H9 (cell line): Measurements from ENCODE around the gene INMT. TPM values are rescaled to one million over a fixed set of nuclear protein-coding genes. Genes with fewer than 3 reads are reported as not detected.

ENCODE experiments used
- DNase-seq: peaks from one replicate; pipeline ENCODE4 v3.0.0-alpha.2; 2017
- H2AFZ ChIP-seq: one replicate; pipeline ENCODE4 v1.6.1; 2013; ENCODE audit warnings: mild to moderate bottlenecking, low read length, control low read depth, moderate library complexity
- H2AK5ac ChIP-seq: 2 replicates; pipeline ENCODE4 v1.6.1; 2013; ENCODE audit warnings: low read length, control low read depth, mixed read lengths; ENCODE audit not compliant: insufficient read length
- H2BK120ac ChIP-seq: one replicate; pipeline ENCODE4 v1.6.1; 2013; ENCODE audit warnings: low read depth, mild to moderate bottlenecking, low read length, control low read depth, inconsistent platforms; ENCODE audit not compliant: poor library complexity, severe bottlenecking
- H2BK12ac ChIP-seq: 2 replicates; pipeline ENCODE4 v1.6.1; 2013; ENCODE audit warnings: low read length, control low read depth, mixed read lengths, low read depth; ENCODE audit not compliant: insufficient read length
- H2BK15ac ChIP-seq: 2 replicates; pipeline ENCODE4 v1.6.1; 2013; ENCODE audit warnings: low read depth, low read length, control low read depth
- H2BK20ac ChIP-seq: one replicate; pipeline ENCODE4 v1.6.1; 2013; ENCODE audit warnings: low read depth, mild to moderate bottlenecking, low read length, control low read depth, inconsistent platforms; ENCODE audit not compliant: poor library complexity, severe bottlenecking
- H2BK5ac ChIP-seq: 2 replicates; pipeline ENCODE4 v1.6.1; 2013; ENCODE audit warnings: low read length, control low read depth, mixed read lengths; ENCODE audit not compliant: insufficient read length
- H3K14ac ChIP-seq: 2 replicates; pipeline ENCODE4 v1.6.1; 2013; ENCODE audit warnings: low read length, control low read depth; ENCODE audit not compliant: insufficient read depth
- H3K18ac ChIP-seq: 2 replicates; pipeline ENCODE4 v1.6.1; 2013; ENCODE audit warnings: low read depth, mild to moderate bottlenecking, mixed read lengths, low read length, control low read depth; ENCODE audit not compliant: insufficient read length
- H3K23ac ChIP-seq: 2 replicates; pipeline ENCODE4 v1.6.1; 2013; ENCODE audit warnings: low read length, control low read depth, mixed read lengths, low read depth; ENCODE audit not compliant: insufficient read length
- H3K23me2 ChIP-seq: 2 replicates; pipeline ENCODE4 v1.6.1; 2013; ENCODE audit warnings: low read depth, mild to moderate bottlenecking, mixed read lengths, low read length, control low read depth; ENCODE audit not compliant: insufficient read length, poor library complexity, severe bottlenecking
- H3K27ac ChIP-seq: 2 replicates; pipeline ENCODE4 v1.5.1; 2013; ENCODE audit warnings: low read length, control low read depth, mixed read lengths, low read depth; ENCODE audit not compliant: insufficient read length
- H3K27me3 ChIP-seq: 2 replicates; pipeline ENCODE4 v1.6.1; 2013; ENCODE audit warnings: low read length, control low read depth, inconsistent platforms; ENCODE audit not compliant: insufficient read depth
- H3K4ac ChIP-seq: 2 replicates; pipeline ENCODE4 v1.6.1; 2013; ENCODE audit warnings: low read depth, mild to moderate bottlenecking, control low read depth, inconsistent platforms, low read length, moderate library complexity
- H3K4me1 ChIP-seq: 2 replicates; pipeline ENCODE4 v1.6.1; 2013; ENCODE audit warnings: low read length, control low read depth, inconsistent platforms; ENCODE audit not compliant: insufficient read depth
- H3K4me2 ChIP-seq: 2 replicates; pipeline ENCODE4 v1.6.1; 2013; ENCODE audit warnings: low read length, control low read depth, mixed read lengths; ENCODE audit not compliant: insufficient read length, insufficient read depth
- H3K56ac ChIP-seq: 2 replicates; pipeline ENCODE4 v1.6.1; 2013; ENCODE audit warnings: low read depth, mild to moderate bottlenecking, mixed read lengths, low read length, control low read depth; ENCODE audit not compliant: insufficient read length
- H3K79me1 ChIP-seq: 2 replicates; pipeline ENCODE4 v1.6.1; 2013; ENCODE audit warnings: low read depth, mild to moderate bottlenecking, moderate library complexity, low read length, control low read depth, inconsistent platforms; ENCODE audit not compliant: insufficient read depth, poor library complexity, severe bottlenecking
- H3K79me2 ChIP-seq: 2 replicates; pipeline ENCODE4 v1.6.1; 2013; ENCODE audit warnings: low read length, control low read depth, inconsistent platforms; ENCODE audit not compliant: insufficient read depth
- H3K9ac ChIP-seq: 2 replicates; pipeline ENCODE4 v1.6.1; 2013; ENCODE audit warnings: low read length, control low read depth, mixed read lengths; ENCODE audit not compliant: insufficient read length; ENCODE audit errors: extremely low read depth
- H3K9me3 ChIP-seq: one replicate; pipeline ENCODE4 v1.6.1; 2013; ENCODE audit warnings: low read depth, low read length, inconsistent platforms; ENCODE audit not compliant: control insufficient read depth
- H3T11ph ChIP-seq: one replicate; pipeline ENCODE4 v1.6.1; 2013; ENCODE audit warnings: mild to moderate bottlenecking, low read length, control low read depth, inconsistent platforms
- H4K20me1 ChIP-seq: one replicate; pipeline ENCODE4 v1.6.1; 2013; ENCODE audit not compliant: control insufficient read depth, insufficient read length, insufficient read depth
- H4K5ac ChIP-seq: 2 replicates; pipeline ENCODE4 v1.6.1; 2013; ENCODE audit warnings: low read depth, mild to moderate bottlenecking, mixed read lengths, low read length, control low read depth; ENCODE audit not compliant: insufficient read length
- H4K8ac ChIP-seq: replicated peaks from 2 replicates; pipeline ENCODE4 v1.6.1; 2013; ENCODE audit warnings: low read length, control low read depth, mixed read lengths, low read depth; ENCODE audit not compliant: insufficient read length
- H4K91ac ChIP-seq: 2 replicates; pipeline ENCODE4 v1.6.1; 2013; ENCODE audit warnings: low read depth, mild to moderate bottlenecking, moderate library complexity, mixed read lengths, low read length, control low read depth; ENCODE audit not compliant: insufficient read length
- H3K27ac Mint-ChIP-seq, 3 experiments: 2 replicates in 2 of 3; 3 replicates in 1 of 3; pipeline ENCODE4 v1.8.0; 2020 to 2021; ENCODE audit warnings: mixed read lengths in 3 of 3, mild to moderate bottlenecking in 1 of 3, moderate library complexity in 1 of 3
- H3K27me3 Mint-ChIP-seq: 2 replicates; pipeline ENCODE4 v1.8.0; 2021; ENCODE audit warnings: low read depth, mild to moderate bottlenecking, moderate library complexity, mixed read lengths
- H3K36me3 Mint-ChIP-seq, 3 experiments: 2 replicates in 2 of 3; 3 replicates in 1 of 3; pipeline ENCODE4 v1.8.0; 2020 to 2021; ENCODE audit warnings: low read depth in 3 of 3, mixed read lengths in 3 of 3; ENCODE audit not compliant: insufficient read depth in 1 of 3
- H3K4me1 Mint-ChIP-seq, 2 experiments: 2 replicates each; pipeline ENCODE4 v1.8.0; 2020; ENCODE audit warnings: mixed read lengths in 2 of 2
- H3K4me3 Mint-ChIP-seq, 2 experiments: 2 replicates in 1 of 2; 3 replicates in 1 of 2; pipeline ENCODE4 v1.8.0; 2020 to 2021; ENCODE audit warnings: mild to moderate bottlenecking in 2 of 2, mixed read lengths in 2 of 2, moderate library complexity in 1 of 2
- H3K9me3 Mint-ChIP-seq, 2 experiments: 2 replicates in 1 of 2; 3 replicates in 1 of 2; pipeline ENCODE4 v1.8.0; 2020; ENCODE audit warnings: mild to moderate bottlenecking in 2 of 2, mixed read lengths in 2 of 2, moderate library complexity in 1 of 2
- WGBS: extraction: QIAGEN DNeasy Blood & Tissue Kit; methylation state at CpG from one replicate; pipeline ENCODE4 v1.1.7; 2013; ENCODE audit warnings: missing lambda C conversion rate, low lambda C conversion rate, mixed read lengths; ENCODE audit not compliant: insufficient read length; ENCODE audit errors: extremely low coverage; 5-methylcytosine and 5-hydroxymethylcytosine counted together
- total RNA-seq: library from RNA; stranded (reverse); gene quantifications from 2 replicates; pipeline ENCODE4 v1.2.1, GENCODE V29; 2021
- TF ChIP-seq, protein P1 (sequence below): fragments of 200-600 bp; sonication (generic); conservative IDR thresholded peaks from 3 replicates; pipeline ENCODE4 v1.8.0; 2021; ENCODE audit warnings: antibody characterized with exemption, mild to moderate bottlenecking

INMT gene
- total RNA-seq, 1 experiment from 2014 or later = 0.70 TPM

DNA sequence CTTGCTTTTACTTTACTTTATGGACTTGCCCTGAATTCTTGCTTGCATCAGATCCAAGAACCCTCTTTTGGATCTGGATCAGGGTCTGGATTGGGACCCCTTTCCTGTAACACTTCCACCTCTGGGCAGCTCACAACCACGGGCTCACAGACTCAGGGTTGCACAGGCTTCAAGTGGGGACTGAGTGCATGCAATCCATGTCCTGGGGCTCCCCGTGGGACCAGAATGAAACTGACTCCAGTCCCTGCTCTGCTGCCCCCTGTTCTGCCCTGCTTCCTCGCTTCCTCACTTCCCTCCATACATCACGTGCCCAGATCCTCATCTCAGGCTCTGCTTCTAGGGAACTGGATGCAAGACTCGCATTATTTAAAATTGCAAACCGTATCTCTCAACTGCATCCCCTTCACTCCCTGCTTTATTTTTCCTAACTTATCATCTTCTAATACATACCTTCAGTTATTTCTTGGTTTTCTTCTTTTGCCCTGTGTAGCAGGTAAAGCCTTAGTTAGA, 23.3 kb upstream of the INMT start:
- Histone ChIP-seq H3K14ac (no peak overlapping the region), H3K56ac (no peak overlapping the region), H3T11ph (no peak overlapping the region), H3K79me1 (no peaks in the 10 kb centered on the region), H3K4ac (no peak overlapping the region), H3K27ac (no peak overlapping the region), H2BK15ac (no peak overlapping the region), H3K9me3 (no peaks in the 10 kb centered on the region), H2AFZ (no peak overlapping the region), H3K4me1 (peaks cover 12% of the 10 kb centered on the region; the same call in 1 of the 2 replicates), H3K4me2 (no peak overlapping the region), H3K23ac (no peak overlapping the region), H3K23me2 (no peaks in the 10 kb centered on the region), H4K5ac (no peak overlapping the region), H3K79me2 (no peaks in the 10 kb centered on the region), H3K27me3 (no peaks in the 10 kb centered on the region), H2BK12ac (no peak overlapping the region), H2BK20ac (no peak overlapping the region), H4K20me1 (no peaks in the 10 kb centered on the region), H4K8ac (no peak overlapping the region), H4K91ac (no peak overlapping the region), H2AK5ac (no peak overlapping the region), H3K9ac (no peak overlapping the region), H2BK5ac (no peak overlapping the region), H2BK120ac (no peak overlapping the region), H3K18ac (no peak overlapping the region)
- no peak overlapping the region for H3K27ac Mint-ChIP-seq
- H3K4me3 Mint-ChIP-seq = no peak overlapping the region
- 100% methylated on average over 1 of the region's 6 CpGs for WGBS
- no peak for DNase-seq
- H3K36me3 Mint-ChIP-seq = no peaks in the 10 kb centered on the region; a peak in 1 of 7 replicates
- no peaks in the 10 kb centered on the region for H3K9me3 Mint-ChIP-seq
- peaks cover 16% of the 10 kb centered on the region for H3K27me3 Mint-ChIP-seq
- TF ChIP-seq, protein P1, sequence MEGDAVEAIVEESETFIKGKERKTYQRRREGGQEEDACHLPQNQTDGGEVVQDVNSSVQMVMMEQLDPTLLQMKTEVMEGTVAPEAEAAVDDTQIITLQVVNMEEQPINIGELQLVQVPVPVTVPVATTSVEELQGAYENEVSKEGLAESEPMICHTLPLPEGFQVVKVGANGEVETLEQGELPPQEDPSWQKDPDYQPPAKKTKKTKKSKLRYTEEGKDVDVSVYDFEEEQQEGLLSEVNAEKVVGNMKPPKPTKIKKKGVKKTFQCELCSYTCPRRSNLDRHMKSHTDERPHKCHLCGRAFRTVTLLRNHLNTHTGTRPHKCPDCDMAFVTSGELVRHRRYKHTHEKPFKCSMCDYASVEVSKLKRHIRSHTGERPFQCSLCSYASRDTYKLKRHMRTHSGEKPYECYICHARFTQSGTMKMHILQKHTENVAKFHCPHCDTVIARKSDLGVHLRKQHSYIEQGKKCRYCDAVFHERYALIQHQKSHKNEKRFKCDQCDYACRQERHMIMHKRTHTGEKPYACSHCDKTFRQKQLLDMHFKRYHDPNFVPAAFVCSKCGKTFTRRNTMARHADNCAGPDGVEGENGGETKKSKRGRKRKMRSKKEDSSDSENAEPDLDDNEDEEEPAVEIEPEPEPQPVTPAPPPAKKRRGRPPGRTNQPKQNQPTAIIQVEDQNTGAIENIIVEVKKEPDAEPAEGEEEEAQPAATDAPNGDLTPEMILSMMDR = no peak
- H3K4me1 Mint-ChIP-seq = peaks cover 34 to 57% of the 10 kb centered on the region in 2 experiments
